ENCODE measurements around the gene TOMM7. TPM values are rescaled to one million over a fixed set of nuclear protein-coding genes. Genes with fewer than 3 reads are reported as not detected.

TOMM7 gene
- total and polyA plus RNA-seq, 12 donors, result 94.2 to 574 (median 275) TPM

DNA sequence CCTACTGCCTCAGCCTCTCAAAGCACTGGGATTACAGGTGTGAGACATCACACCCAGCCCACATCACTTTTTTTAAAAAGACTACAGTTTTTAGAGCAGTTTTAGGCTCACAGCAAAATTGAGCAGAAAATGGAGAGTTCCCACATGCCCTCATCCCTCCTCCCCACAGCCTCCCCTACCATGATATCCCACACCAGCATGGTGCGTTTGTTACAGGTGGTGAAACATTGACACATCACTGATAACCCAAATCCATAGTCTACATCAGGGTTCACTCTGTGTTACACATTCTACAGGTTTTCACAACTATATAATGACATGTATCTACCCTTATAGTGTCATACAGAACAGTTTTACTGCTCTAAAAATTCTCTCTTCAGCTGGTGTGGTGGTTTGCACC is 24.3 kb upstream of the TOMM7 start:
- Histone ChIP-seq H3K4me1 (replicated peaks in 1 of 2) (peaks cover 0 to 3% of the 10 kb centered on the region in 2 donors), H3K9me3 (replicated peaks in 1 of 3) (no peaks in the 10 kb centered on the region), H3K27me3 (no peaks in the 10 kb centered on the region), H3K27ac (no peak overlapping the region), H3K4me3 (no peak overlapping the region), H3K36me3 (replicated peaks in 1 of 2) (no peaks in the 10 kb centered on the region)
- no peak for TF ChIP-seq POLR2A (IDR thresholded peaks at IDR 0.05)
- TF ChIP-seq, protein P1, sequence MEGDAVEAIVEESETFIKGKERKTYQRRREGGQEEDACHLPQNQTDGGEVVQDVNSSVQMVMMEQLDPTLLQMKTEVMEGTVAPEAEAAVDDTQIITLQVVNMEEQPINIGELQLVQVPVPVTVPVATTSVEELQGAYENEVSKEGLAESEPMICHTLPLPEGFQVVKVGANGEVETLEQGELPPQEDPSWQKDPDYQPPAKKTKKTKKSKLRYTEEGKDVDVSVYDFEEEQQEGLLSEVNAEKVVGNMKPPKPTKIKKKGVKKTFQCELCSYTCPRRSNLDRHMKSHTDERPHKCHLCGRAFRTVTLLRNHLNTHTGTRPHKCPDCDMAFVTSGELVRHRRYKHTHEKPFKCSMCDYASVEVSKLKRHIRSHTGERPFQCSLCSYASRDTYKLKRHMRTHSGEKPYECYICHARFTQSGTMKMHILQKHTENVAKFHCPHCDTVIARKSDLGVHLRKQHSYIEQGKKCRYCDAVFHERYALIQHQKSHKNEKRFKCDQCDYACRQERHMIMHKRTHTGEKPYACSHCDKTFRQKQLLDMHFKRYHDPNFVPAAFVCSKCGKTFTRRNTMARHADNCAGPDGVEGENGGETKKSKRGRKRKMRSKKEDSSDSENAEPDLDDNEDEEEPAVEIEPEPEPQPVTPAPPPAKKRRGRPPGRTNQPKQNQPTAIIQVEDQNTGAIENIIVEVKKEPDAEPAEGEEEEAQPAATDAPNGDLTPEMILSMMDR (IDR thresholded peaks at IDR 0.05), result no peak
- no peak for DNase-seq
- intact Hi-C loops (cut with DNase I), result no loop called here
- WGBS, 4 donors, result 55 to 77% (median 70%) methylated on average over 1 of the region's 1 CpG

DNA sequence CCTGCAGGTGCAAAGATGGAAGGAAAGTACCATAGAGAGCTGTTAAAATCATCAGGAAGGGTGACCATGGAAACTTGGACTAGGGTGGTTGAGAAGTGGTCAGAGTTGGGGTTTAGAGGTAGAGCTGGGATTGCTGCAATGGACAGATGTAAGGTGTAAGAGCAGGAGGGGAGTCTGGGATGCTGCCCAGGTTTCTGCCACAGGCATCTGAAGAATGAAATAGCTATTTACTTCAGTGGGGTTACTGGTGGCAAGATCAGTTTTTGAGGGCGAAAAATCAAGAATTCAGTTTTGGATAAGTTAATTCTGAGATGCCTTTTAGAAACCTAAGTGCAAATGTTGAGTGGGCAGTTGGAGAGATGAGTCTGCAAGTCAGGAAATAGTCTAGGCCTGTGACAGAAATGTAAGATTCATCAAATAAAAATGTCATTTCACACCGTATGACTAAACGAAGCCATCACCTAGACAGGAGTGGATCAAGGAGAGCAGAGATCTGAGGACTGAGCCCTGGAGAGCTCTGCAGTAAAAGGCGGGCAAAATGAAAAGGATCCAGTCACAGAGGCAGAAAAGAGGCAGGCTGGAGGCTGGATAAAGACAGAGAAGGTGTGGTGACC is 22.7 kb upstream of the TOMM7 start:
- no peaks in the 10 kb centered on the region for H3K27me3 ChIP-seq
- TF ChIP-seq, protein P1 (IDR thresholded peaks at IDR 0.05), result no peak
- TF ChIP-seq POLR2A (IDR thresholded peaks at IDR 0.05), result no peak
- no peaks in the 10 kb centered on the region for H3K36me3 ChIP-seq (replicated peaks in 1 of 2)
- DNase-seq, result no peak
- H3K4me1 ChIP-seq (replicated peaks in 1 of 2), result peaks cover 0 to 3% of the 10 kb centered on the region in 2 donors
- intact Hi-C loops (cut with DNase I), result no loop called here
- WGBS, 4 donors, result 82 to 91% (median 90%) methylated on average over 4 of the region's 4 CpGs
- no peaks in the 10 kb centered on the region for H3K9me3 ChIP-seq (replicated peaks in 1 of 3)
- H3K27ac ChIP-seq, result no peak overlapping the region
- no peak overlapping the region for H3K4me3 ChIP-seq

DNA sequence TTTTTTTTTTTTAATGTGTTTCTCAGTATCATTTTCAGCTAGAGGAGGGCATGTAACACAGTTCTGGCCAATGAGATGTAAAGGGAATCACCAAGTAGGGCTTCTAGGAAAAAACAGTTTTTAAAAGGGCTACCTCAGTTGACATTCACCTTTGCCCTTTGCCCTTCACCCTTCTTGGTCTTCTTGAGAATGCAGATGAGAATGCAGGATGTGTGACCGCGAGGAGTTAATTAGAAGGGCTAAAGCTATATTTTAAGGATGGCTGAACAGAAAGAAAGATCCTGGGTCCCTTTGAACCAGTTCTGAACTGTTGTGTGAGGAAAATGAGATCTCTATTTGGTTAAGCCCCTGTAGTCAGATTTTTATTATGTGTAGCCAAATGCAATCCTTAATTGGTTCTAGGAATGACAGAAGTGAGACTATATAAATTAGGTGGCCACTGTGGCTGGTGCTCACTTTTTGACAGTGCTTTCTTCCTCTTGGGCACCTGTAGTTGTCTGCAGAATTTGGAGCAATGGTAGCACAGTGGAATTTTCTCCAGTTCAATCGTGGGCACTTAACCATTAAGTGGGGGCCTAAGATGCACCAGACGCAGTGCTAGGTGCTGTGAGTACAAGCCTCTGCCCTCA is 21.1 kb upstream of the TOMM7 start:
- TF ChIP-seq, protein P1 (IDR thresholded peaks at IDR 0.05), result no peak
- TF ChIP-seq POLR2A (IDR thresholded peaks at IDR 0.05), result no peak
- WGBS, 4 donors, result 60 to 90% (median 71%) methylated on average over 4 of the region's 4 CpGs
- H3K9me3 ChIP-seq (replicated peaks in 1 of 3), result no peaks in the 10 kb centered on the region
- H3K27me3 ChIP-seq, result no peaks in the 10 kb centered on the region
- H3K27ac ChIP-seq, result peak overlapping the region in 1 of 5 donors; percentile 12
- intact Hi-C loops (cut with DNase I), result no loop called here
- no peak overlapping the region for H3K4me3 ChIP-seq
- H3K4me1 ChIP-seq (replicated peaks in 1 of 2), result peaks cover 0 to 3% of the 10 kb centered on the region in 2 donors
- H3K36me3 ChIP-seq (replicated peaks in 1 of 2), result no peaks in the 10 kb centered on the region
- no peak for DNase-seq

DNA sequence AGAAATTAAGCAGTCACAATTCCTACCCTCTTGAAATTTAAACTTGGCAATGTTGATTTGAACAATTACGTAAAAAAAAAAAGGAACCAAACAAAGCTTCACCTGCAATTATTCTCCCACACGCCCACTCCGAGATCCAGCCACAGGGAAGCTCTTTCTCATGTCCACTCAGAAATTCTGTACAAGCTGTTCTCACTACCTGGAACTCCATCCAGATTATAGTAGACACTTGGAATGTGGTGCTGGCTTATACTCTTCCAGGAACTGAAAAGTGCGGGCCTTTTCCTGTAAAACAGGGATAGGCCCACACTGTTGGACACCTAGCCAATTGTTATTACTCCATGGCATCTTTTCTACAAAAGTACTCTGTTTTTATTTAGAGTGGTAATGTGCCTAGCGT is 20.3 kb upstream of the TOMM7 start:
- WGBS, 4 donors, result 57 to 88% (median 69%) methylated on average over 5 of the region's 5 CpGs
- intact Hi-C loops (cut with DNase I), result no loop called here
- H3K27ac ChIP-seq, result peak overlapping the region in 1 of 5 donors; percentile 65

More for the DNA sequence above, 20.3 kb upstream of the TOMM7 start:
- Histone ChIP-seq H3K27me3 (no peaks in the 10 kb centered on the region), H3K4me1 (replicated peaks in 1 of 2) (peaks cover 0 to 3% of the 10 kb centered on the region in 2 donors), H3K9me3 (replicated peaks in 1 of 3) (no peaks in the 10 kb centered on the region), H3K4me3 (no peak overlapping the region), H3K36me3 (replicated peaks in 1 of 2) (no peaks in the 10 kb centered on the region)
- DNase-seq, result no peak
- TF ChIP-seq POLR2A (IDR thresholded peaks at IDR 0.05), result no peak
- TF ChIP-seq, protein P1 (IDR thresholded peaks at IDR 0.05), result no peak
